PFSK-1 (cell line): ENCODE measurements around the gene NAA80.

Experiments used
- FOXP2 ChIP-seq: optimal IDR thresholded peaks from 2 replicates; pipeline ENCODE3; 2011; ENCODE audit warnings: borderline replicate concordance, control low read depth, inconsistent platforms; ENCODE audit not compliant: insufficient read depth; ENCODE audit errors: extremely low read length, extremely low read depth
- POLR2AphosphoS5 ChIP-seq: IDR thresholded peaks from 2 replicates; pipeline ENCODE4 v1.6.1; 2012; ENCODE audit warnings: low read depth, mild to moderate bottlenecking, control low read depth, low read length, moderate library complexity
- SIN3A ChIP-seq: IDR thresholded peaks from 2 replicates; pipeline ENCODE4 v1.6.1; 2012; ENCODE audit warnings: mild to moderate bottlenecking, low read length, moderate library complexity, borderline replicate concordance; ENCODE audit not compliant: insufficient read depth
- TAF1 ChIP-seq: IDR thresholded peaks from 2 replicates; pipeline ENCODE4 v1.6.1; 2012; ENCODE audit warnings: low read length, control low read depth, borderline replicate concordance; ENCODE audit not compliant: insufficient read depth
- TF ChIP-seq, protein P1 (sequence below), 2 experiments: IDR thresholded peaks; 2 replicates each; pipeline versions ENCODE4 v1.6.1 to v1.8.0; 2011 to 2012; ENCODE audit warnings: low read depth in 2 of 2, low read length in 2 of 2, control low read depth in 1 of 2, inconsistent platforms in 1 of 2, mild to moderate bottlenecking in 1 of 2, moderate library complexity in 1 of 2; ENCODE audit not compliant: insufficient read depth in 1 of 2

NAA80 gene

DNA sequence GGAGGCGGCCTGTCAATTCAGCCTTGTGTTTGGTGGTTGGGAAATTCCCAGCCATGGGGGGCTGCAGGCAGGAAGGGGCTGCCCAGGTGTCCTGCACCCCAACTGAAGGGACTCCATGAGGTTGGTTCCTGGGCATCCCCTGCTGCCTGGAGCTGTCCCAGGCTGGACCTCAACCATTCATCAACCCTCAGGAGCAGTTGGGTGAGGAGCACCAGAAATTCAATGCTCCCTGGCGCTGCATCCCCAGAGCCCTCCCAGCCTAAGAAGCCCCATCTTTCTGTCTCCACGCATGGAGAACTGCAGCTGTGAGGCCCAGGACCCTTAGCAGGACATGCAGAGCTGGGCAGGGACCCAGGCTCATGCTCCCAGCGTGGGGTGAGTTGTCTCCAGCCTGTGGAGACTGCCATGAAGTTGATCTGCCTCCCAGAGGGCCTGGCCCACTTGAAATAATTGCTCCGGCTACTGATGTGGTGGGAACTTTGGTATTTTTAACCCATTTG lies 38.2 kb downstream of the NAA80 start:
- TF ChIP-seq, protein P1, sequence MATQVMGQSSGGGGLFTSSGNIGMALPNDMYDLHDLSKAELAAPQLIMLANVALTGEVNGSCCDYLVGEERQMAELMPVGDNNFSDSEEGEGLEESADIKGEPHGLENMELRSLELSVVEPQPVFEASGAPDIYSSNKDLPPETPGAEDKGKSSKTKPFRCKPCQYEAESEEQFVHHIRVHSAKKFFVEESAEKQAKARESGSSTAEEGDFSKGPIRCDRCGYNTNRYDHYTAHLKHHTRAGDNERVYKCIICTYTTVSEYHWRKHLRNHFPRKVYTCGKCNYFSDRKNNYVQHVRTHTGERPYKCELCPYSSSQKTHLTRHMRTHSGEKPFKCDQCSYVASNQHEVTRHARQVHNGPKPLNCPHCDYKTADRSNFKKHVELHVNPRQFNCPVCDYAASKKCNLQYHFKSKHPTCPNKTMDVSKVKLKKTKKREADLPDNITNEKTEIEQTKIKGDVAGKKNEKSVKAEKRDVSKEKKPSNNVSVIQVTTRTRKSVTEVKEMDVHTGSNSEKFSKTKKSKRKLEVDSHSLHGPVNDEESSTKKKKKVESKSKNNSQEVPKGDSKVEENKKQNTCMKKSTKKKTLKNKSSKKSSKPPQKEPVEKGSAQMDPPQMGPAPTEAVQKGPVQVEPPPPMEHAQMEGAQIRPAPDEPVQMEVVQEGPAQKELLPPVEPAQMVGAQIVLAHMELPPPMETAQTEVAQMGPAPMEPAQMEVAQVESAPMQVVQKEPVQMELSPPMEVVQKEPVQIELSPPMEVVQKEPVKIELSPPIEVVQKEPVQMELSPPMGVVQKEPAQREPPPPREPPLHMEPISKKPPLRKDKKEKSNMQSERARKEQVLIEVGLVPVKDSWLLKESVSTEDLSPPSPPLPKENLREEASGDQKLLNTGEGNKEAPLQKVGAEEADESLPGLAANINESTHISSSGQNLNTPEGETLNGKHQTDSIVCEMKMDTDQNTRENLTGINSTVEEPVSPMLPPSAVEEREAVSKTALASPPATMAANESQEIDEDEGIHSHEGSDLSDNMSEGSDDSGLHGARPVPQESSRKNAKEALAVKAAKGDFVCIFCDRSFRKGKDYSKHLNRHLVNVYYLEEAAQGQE (IDR thresholded peaks at IDR 0.05; ENCODE audit: insufficient read depth in 1 of 2, low read depth in 2 of 2, low read length in 2 of 2): no peak
- TF ChIP-seq TAF1 (no peak), FOXP2 (no peak), SIN3A (no peak), POLR2AphosphoS5 (no peak)

DNA sequence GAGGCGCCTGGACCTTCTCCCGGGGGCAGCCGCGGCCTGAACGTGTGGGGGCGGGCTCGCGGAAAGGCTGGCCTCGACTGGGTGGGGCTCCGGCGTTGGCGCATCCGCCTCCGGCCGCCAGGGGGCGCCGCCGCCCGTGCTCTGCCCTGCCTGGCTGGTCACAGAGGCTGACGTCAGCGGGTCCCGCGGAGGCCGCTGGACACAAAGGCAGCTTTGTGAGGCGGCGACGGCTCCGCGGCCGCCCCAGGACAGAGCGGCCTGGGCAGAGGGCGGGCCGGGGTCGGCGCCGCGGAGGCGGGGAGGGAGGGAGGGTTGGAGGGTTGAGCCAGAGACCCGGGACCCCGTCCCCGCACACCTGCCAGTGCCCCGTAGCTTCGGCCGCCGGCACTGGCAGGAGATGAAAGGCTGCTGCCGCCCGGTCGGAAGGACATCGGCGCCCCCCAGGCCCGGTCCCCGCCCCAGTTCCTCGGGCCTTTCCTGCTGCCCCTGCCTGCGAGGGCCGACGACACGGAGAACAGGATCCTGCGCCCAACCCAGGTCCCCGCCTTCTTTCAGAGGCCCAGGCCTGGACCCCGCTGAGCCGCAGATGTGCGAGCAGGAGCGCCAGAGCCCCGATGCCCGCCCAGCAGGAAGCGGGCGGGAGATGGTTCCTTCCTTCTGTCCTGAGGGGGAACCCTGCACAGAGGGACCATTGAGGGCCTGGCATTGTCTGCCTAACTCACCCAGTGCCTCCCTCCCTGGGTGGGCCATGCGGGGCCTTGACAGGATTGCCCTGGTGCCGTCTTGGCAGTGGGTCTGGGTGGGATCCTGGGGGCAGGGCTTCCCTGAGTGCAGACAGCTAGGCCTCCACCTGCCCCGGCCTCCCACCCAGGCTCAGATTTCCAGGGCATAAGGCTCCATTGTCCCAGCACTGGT lies 38.9 kb downstream of the NAA80 start:
- TF ChIP-seq POLR2AphosphoS5 (peak; percentile 68), TAF1 (no peak), SIN3A (no peak), FOXP2 (no peak)
- TF ChIP-seq, protein P1 (IDR thresholded peaks at IDR 0.05; ENCODE audit: insufficient read depth in 1 of 2, low read depth in 2 of 2, low read length in 2 of 2): no peak

DNA sequence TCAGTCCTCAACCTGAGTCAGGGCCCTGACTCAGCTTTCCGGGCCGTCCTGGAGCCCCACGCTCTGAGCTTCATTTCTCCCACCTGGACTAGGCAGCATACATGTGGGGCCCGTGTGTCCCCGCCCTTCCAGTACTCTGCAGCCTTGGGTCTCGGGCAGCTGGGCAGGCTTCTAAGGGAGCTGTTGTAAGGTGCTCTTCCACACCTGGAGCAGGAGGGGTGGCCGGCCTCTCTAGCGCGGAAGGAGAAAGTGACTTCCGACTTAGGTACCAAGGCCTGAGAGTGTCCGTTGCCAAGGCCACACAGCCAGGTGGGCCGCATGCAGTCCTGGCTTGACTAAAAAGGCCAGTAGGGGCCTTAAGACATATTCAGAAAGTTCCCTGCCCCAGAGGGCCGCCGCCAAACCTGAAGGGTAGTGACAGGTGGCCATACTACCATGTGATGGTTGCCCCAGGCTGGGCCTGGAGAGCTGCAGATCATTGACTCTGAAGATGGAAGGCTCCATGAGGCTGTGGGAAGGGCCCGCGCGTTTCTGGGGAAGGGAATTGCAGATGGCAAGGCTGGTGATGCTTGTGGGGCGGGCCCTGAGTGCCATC lies 39.7 kb downstream of the NAA80 start:
- no peak for TF ChIP-seq SIN3A
- TF ChIP-seq, protein P1 (IDR thresholded peaks at IDR 0.05; ENCODE audit: insufficient read depth in 1 of 2, low read depth in 2 of 2, low read length in 2 of 2): no peak
- TF ChIP-seq TAF1: no peak
- no peak for TF ChIP-seq POLR2AphosphoS5
- no peak for TF ChIP-seq FOXP2

DNA sequence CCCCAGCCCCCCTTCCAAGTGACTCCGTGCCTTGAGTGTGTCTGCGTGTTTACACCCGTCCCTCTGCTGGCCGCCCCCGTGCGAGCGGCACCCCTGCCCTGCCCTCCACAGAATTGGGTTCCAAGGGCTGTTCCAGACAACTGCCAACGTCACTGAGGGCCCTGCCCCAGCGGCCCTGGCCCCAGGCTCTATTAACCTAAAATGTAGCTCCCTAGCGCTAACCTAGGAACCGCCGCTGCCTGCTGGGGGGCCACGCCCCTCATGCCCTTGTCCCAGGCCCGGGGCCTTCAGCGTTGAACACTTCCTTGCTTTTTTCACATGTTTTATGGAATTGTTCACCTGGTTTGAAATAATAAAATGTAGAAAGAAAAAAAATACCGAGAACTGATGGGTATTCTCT lies 40.2 kb downstream of the NAA80 start:
- no peak for TF ChIP-seq TAF1

DNA sequence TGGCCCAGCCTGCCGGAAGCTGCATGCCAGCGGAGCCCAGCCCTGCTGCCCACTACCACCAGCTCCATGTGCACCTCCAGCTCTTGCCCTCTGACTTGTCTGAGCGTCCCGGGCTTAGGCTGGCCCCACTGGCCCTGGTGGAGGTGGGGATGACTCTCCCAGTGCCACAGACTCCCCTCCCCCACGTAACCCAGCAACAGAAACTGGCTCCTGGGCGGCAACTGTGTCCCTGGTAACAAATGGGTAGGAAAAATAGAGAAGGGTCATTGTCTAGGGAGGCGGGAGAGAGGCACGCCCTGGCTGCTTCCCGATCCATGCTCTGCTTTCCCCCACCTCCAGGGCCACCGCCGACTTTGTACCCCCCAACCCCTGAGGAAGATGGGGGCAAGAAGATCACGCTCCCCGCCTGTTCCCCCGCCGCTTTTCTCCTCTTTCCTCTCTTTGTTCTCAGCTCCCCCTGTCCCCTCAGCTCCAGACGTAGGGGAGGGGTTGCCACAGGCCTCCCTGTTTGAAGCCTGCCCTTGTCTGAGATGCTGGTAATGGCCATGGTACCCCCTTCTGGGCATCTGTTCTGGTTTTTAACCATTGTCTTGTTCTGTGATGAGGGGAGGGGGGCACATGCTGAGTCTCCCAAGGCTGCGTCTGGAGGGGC lies 41.0 kb downstream of the NAA80 start:
- TF ChIP-seq POLR2AphosphoS5: no peak
- no peak for TF ChIP-seq FOXP2
- no peak for TF ChIP-seq TAF1
- TF ChIP-seq, protein P1 (IDR thresholded peaks at IDR 0.05; ENCODE audit: insufficient read depth in 1 of 2, low read depth in 2 of 2, low read length in 2 of 2): no peak
- no peak for TF ChIP-seq SIN3A
